Ectodermal cell (in vitro differentiated cells): Measurements from ENCODE around the gene NAP1L4.

Experiments
- H3K27ac ChIP-seq: 2 replicates; pipeline ENCODE4 v1.7.0; 2013; ENCODE audit warnings: mild to moderate bottlenecking, low read depth, low read length; ENCODE audit not compliant: insufficient read depth, poor library complexity, severe bottlenecking
- H3K27me3 ChIP-seq: 2 replicates; pipeline ENCODE4 v1.7.0; 2013; ENCODE audit warnings: mild to moderate bottlenecking, low read length; ENCODE audit not compliant: insufficient read depth, control insufficient read depth, poor library complexity, severe bottlenecking
- H3K36me3 ChIP-seq: one replicate; pipeline ENCODE4 v1.7.0; 2013; ENCODE audit warnings: low read length; ENCODE audit not compliant: control insufficient read depth, insufficient read depth
- H3K4me1 ChIP-seq: one replicate; pipeline ENCODE4 v1.7.0; 2013; ENCODE audit warnings: low read length; ENCODE audit not compliant: control insufficient read depth, insufficient read depth
- H3K4me3 ChIP-seq: 2 replicates; pipeline ENCODE4 v1.7.0; 2013; ENCODE audit warnings: low read depth, low read length, control low read depth; ENCODE audit not compliant: insufficient read depth
- H3K9me3 ChIP-seq: 2 replicates; pipeline ENCODE4 v1.7.0; 2013; ENCODE audit warnings: mild to moderate bottlenecking, low read length, moderate library complexity; ENCODE audit not compliant: control insufficient read depth
- WGBS, 2 experiments: methylation state at CpG; one replicate each; pipeline ENCODE4 v1.1.7; 2013; ENCODE audit warnings: missing lambda C conversion rate in 2 of 2; 5-methylcytosine and 5-hydroxymethylcytosine counted together

The NAP1L4 gene

GRCh38 chr11:2930704-2931419, 61.3 kb downstream of the NAP1L4 start:
- Histone ChIP-seq H3K27me3 (peaks cover 62% of the 10 kb centered on the region), H3K4me3 (no peak overlapping the region), H3K27ac (no peak overlapping the region), H3K4me1 (peaks cover 18% of the 10 kb centered on the region), H3K36me3 (no peaks in the 10 kb centered on the region), H3K9me3 (no peaks in the 10 kb centered on the region)
- WGBS, 2 experiments, result 40 to 42% methylated on average over 21 of the region's 21 CpGs

GRCh38 chr11:2929950-2930703, 62.0 kb downstream of the NAP1L4 start:
- no peak overlapping the region for H3K27ac ChIP-seq
- H3K9me3 ChIP-seq, result no peaks in the 10 kb centered on the region
- 5% methylated on average over 47 of the region's 47 CpGs for WGBS, 2 experiments
- H3K36me3 ChIP-seq, result no peaks in the 10 kb centered on the region
- H3K27me3 ChIP-seq, result peaks cover 62% of the 10 kb centered on the region
- H3K4me1 ChIP-seq, result peaks cover 18% of the 10 kb centered on the region
- peak overlapping the region; percentile 23 for H3K4me3 ChIP-seq

- Histone ChIP-seq H3K9me3 (no peaks in the 10 kb centered on the region), H3K4me3 (no peak overlapping the region), H3K36me3 (no peaks in the 10 kb centered on the region), H3K4me1 (peaks cover 18% of the 10 kb centered on the region), H3K27me3 (peaks cover 62% of the 10 kb centered on the region), H3K27ac (no peak overlapping the region)
- 3% methylated on average over 48 of the region's 48 CpGs for WGBS, 2 experiments
These were observed 62.6 kb downstream of the NAP1L4 start for GRCh38 chr11:2929531-2929949.

GRCh38 chr11:2928605-2929530, 63.3 kb downstream of the NAP1L4 start, which contains the start of gene PHLDA2:
Gene PHLDA2, minus strand, starts transcription at chr11:2929420. Its CDS starts 56 bp downstream, at chr11:2929364.
- 1% methylated on average over 113 of the region's 113 CpGs for WGBS, 2 experiments
- Histone ChIP-seq H3K27ac (no peak within 1 kb of the TSS), H3K27me3 (peaks cover 62% of the 10 kb centered on the region), H3K36me3 (no peaks in the 10 kb centered on the region), H3K4me3 (peak within 1 kb of the TSS; percentile 40), H3K4me1 (peaks cover 18% of the 10 kb centered on the region), H3K9me3 (no peaks in the 10 kb centered on the region)

- no peak overlapping the region for H3K27ac ChIP-seq
- H3K27me3 ChIP-seq, result peaks cover 61% of the 10 kb centered on the region
- 31 to 33% methylated on average over 25 of the region's 25 CpGs for WGBS, 2 experiments
- peak overlapping the region; percentile 40 for H3K4me3 ChIP-seq
- no peaks in the 10 kb centered on the region for H3K9me3 ChIP-seq
- peaks cover 18% of the 10 kb centered on the region for H3K4me1 ChIP-seq
- no peaks in the 10 kb centered on the region for H3K36me3 ChIP-seq
These were observed 64.1 kb downstream of the NAP1L4 start for GRCh38 chr11:2927851-2928604.

- Histone ChIP-seq H3K4me3 (no peak overlapping the region), H3K9me3 (no peaks in the 10 kb centered on the region), H3K36me3 (no peaks in the 10 kb centered on the region), H3K27ac (no peak overlapping the region), H3K4me1 (peaks cover 18% of the 10 kb centered on the region), H3K27me3 (peaks cover 57% of the 10 kb centered on the region)
- WGBS, 2 experiments, result 88 to 91% methylated on average over 12 of the region's 12 CpGs
These were observed 64.9 kb downstream of the NAP1L4 start for GRCh38 chr11:2927121-2927800.

GRCh38 chr11:2926611-2927051, 65.5 kb downstream of the NAP1L4 start:
- Histone ChIP-seq H3K36me3 (no peaks in the 10 kb centered on the region), H3K27ac (no peak overlapping the region), H3K4me3 (no peak overlapping the region), H3K4me1 (peaks cover 18% of the 10 kb centered on the region), H3K9me3 (no peaks in the 10 kb centered on the region), H3K27me3 (peaks cover 55% of the 10 kb centered on the region)
- WGBS, 2 experiments, result 89% methylated on average over 11 of the region's 11 CpGs

GRCh38 chr11:2924821-2925675, 67.1 kb downstream of the NAP1L4 start:
- peaks cover 39% of the 10 kb centered on the region for H3K27me3 ChIP-seq
- H3K4me1 ChIP-seq, result peaks cover 13% of the 10 kb centered on the region
- no peak overlapping the region for H3K4me3 ChIP-seq
- 90 to 91% methylated on average over 30 of the region's 30 CpGs for WGBS, 2 experiments
- no peaks in the 10 kb centered on the region for H3K36me3 ChIP-seq
- no peak overlapping the region for H3K27ac ChIP-seq
- H3K9me3 ChIP-seq, result no peaks in the 10 kb centered on the region
